ENCODE data around the gene OR56B1. TPM values are rescaled to one million over a fixed set of nuclear protein-coding genes. Genes with fewer than 3 reads are reported as not detected.

OR56B1 gene
- total and polyA plus RNA-seq, 2 of the 13 experiments (the other 11 are each of a cell fraction or from before 2014, with no cell fraction given): not detected

DNA sequence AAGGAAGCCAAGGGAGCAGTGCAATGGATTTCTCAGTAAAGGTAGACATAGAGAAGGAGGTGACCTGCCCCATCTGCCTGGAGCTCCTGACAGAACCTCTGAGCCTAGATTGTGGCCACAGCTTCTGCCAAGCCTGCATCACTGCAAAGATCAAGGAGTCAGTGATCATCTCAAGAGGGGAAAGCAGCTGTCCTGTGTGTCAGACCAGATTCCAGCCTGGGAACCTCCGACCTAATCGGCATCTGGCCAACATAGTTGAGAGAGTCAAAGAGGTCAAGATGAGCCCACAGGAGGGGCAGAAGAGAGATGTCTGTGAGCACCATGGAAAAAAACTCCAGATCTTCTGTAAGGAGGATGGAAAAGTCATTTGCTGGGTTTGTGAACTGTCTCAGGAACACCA, 40.0 kb upstream of the OR56B1 start:
- H3K27me3 ChIP-seq (ENCODE audit: control insufficient read depth in 1 of 2, insufficient read depth in 2 of 2, low read length in 2 of 2): no peaks in the 10 kb centered on the region
- TF ChIP-seq ZFP62 (CRISPR knock-in tag; IDR thresholded peaks at IDR 0.05) (no peak), ZKSCAN8 (CRISPR knock-in tag; IDR thresholded peaks at IDR 0.05; ENCODE audit: borderline replicate concordance) (no peak), NONO (IDR thresholded peaks at IDR 0.05) (no peak), NONO (CRISPR knock-in tag; conservative IDR thresholded peaks at IDR 0.05) (no peak), ZNF775 (CRISPR knock-in tag; IDR thresholded peaks at IDR 0.05; ENCODE audit: borderline replicate concordance) (no peak)
- TF ChIP-seq, protein P1, sequence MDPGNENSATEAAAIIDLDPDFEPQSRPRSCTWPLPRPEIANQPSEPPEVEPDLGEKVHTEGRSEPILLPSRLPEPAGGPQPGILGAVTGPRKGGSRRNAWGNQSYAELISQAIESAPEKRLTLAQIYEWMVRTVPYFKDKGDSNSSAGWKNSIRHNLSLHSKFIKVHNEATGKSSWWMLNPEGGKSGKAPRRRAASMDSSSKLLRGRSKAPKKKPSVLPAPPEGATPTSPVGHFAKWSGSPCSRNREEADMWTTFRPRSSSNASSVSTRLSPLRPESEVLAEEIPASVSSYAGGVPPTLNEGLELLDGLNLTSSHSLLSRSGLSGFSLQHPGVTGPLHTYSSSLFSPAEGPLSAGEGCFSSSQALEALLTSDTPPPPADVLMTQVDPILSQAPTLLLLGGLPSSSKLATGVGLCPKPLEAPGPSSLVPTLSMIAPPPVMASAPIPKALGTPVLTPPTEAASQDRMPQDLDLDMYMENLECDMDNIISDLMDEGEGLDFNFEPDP (CRISPR knock-in tag; conservative IDR thresholded peaks at IDR 0.05): no peak
- TF ChIP-seq, protein P2, sequence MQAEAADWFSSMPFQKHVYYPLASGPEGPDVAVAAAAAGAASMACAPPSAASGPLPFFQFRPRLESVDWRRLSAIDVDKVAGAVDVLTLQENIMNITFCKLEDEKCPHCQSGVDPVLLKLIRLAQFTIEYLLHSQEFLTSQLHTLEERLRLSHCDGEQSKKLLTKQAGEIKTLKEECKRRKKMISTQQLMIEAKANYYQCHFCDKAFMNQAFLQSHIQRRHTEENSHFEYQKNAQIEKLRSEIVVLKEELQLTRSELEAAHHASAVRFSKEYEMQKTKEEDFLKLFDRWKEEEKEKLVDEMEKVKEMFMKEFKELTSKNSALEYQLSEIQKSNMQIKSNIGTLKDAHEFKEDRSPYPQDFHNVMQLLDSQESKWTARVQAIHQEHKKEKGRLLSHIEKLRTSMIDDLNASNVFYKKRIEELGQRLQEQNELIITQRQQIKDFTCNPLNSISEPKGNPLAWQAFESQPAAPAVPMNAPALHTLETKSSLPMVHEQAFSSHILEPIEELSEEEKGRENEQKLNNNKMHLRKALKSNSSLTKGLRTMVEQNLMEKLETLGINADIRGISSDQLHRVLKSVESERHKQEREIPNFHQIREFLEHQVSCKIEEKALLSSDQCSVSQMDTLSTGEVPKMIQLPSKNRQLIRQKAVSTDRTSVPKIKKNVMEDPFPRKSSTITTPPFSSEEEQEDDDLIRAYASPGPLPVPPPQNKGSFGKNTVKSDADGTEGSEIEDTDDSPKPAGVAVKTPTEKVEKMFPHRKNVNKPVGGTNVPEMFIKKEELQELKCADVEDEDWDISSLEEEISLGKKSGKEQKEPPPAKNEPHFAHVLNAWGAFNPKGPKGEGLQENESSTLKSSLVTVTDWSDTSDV (CRISPR knock-in tag; IDR thresholded peaks at IDR 0.05): no peak
- TF ChIP-seq, protein P3, sequence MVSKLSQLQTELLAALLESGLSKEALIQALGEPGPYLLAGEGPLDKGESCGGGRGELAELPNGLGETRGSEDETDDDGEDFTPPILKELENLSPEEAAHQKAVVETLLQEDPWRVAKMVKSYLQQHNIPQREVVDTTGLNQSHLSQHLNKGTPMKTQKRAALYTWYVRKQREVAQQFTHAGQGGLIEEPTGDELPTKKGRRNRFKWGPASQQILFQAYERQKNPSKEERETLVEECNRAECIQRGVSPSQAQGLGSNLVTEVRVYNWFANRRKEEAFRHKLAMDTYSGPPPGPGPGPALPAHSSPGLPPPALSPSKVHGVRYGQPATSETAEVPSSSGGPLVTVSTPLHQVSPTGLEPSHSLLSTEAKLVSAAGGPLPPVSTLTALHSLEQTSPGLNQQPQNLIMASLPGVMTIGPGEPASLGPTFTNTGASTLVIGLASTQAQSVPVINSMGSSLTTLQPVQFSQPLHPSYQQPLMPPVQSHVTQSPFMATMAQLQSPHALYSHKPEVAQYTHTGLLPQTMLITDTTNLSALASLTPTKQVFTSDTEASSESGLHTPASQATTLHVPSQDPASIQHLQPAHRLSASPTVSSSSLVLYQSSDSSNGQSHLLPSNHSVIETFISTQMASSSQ (IDR thresholded peaks at IDR 0.05; ENCODE audit: low read depth): no peak
- TF ChIP-seq, protein P3 (CRISPR knock-in tag; IDR thresholded peaks at IDR 0.05; ENCODE audit: borderline replicate concordance): no peak
- TF ChIP-seq, protein P4, sequence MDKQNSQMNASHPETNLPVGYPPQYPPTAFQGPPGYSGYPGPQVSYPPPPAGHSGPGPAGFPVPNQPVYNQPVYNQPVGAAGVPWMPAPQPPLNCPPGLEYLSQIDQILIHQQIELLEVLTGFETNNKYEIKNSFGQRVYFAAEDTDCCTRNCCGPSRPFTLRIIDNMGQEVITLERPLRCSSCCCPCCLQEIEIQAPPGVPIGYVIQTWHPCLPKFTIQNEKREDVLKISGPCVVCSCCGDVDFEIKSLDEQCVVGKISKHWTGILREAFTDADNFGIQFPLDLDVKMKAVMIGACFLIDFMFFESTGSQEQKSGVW (CRISPR knock-in tag; IDR thresholded peaks at IDR 0.05; ENCODE audit: borderline replicate concordance): no peak
- TF ChIP-seq, protein P5, sequence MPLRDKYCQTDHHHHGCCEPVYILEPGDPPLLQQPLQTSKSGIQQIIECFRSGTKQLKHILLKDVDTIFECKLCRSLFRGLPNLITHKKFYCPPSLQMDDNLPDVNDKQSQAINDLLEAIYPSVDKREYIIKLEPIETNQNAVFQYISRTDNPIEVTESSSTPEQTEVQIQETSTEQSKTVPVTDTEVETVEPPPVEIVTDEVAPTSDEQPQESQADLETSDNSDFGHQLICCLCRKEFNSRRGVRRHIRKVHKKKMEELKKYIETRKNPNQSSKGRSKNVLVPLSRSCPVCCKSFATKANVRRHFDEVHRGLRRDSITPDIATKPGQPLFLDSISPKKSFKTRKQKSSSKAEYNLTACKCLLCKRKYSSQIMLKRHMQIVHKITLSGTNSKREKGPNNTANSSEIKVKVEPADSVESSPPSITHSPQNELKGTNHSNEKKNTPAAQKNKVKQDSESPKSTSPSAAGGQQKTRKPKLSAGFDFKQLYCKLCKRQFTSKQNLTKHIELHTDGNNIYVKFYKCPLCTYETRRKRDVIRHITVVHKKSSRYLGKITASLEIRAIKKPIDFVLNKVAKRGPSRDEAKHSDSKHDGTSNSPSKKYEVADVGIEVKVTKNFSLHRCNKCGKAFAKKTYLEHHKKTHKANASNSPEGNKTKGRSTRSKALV (CRISPR knock-in tag; IDR thresholded peaks at IDR 0.05): no peak
- in situ Hi-C loops (cut with HindIII; ENCODE audit: extremely low pct_ligation_motif_present, low pct_unique_long_range_greater_than_20kb): no loop called here
- no peaks in the 10 kb centered on the region for H3K9me3 ChIP-seq (ENCODE audit: low read length)
- no TSS peak for BruUV-seq (replicated peaks)
- CTCF ChIA-PET (ENCODE audit: low intra/inter-chr PET ratio, low total read pairs): no interaction called here
- no peak for ATAC-seq
- DNase-seq (ENCODE audit: low spot score): no peak
- H4K20me1 ChIP-seq (ENCODE audit: insufficient read depth, low read length): no peaks in the 10 kb centered on the region
- no peak overlapping the region for H3K4me3 ChIP-seq (replicated peaks in 1 of 3; ENCODE audit: insufficient read depth in 1 of 3, low read depth in 2 of 3, low read length in 3 of 3)
- no peaks in the 10 kb centered on the region for H3K4me1 ChIP-seq (ENCODE audit: insufficient read depth, low read length)
- no peak overlapping the region for H3K4me2 ChIP-seq (ENCODE audit: low read depth, low read length)
- no peak overlapping the region for H3K9ac ChIP-seq (ENCODE audit: insufficient read depth, low read depth, low read length)
- H3K79me2 ChIP-seq (ENCODE audit: insufficient read depth, low read length): no peaks in the 10 kb centered on the region
- H2AFZ ChIP-seq (ENCODE audit: low read length): no peak overlapping the region
- POLR2A ChIA-PET: no interaction called here
- no peaks in the 10 kb centered on the region for H3K36me3 ChIP-seq (replicated peaks in 1 of 2; ENCODE audit: control insufficient read depth in 1 of 2, insufficient read depth in 2 of 2, low read length in 2 of 2)
- no peak overlapping the region for H3K27ac ChIP-seq (ENCODE audit: extremely low read length, insufficient read depth, low read length)
- 5% methylated on average over 2 of the region's 2 CpGs for WGBS (ENCODE audit: low lambda C conversion rate)
- intact Hi-C loops (cut with micrococcal nuclease; ENCODE audit: unreplicated experiment): no loop called here
- FAIRE-seq: no peak

All from HepG2 (cell line).